T-helper 1 cell (primary cell): ENCODE results near the gene STMN3.
"Not testable (repeated sequence)": the region's sequence is repeated elsewhere in the genome, so short reads cannot be mapped to it uniquely, and the experiment has no call there.

Experiments
- DNase-seq, 5 donors: peaks; one replicate each; pipeline ENCODE4 v3.0.0-alpha.2; 2012 to 2020

STMN3 gene

DNA sequence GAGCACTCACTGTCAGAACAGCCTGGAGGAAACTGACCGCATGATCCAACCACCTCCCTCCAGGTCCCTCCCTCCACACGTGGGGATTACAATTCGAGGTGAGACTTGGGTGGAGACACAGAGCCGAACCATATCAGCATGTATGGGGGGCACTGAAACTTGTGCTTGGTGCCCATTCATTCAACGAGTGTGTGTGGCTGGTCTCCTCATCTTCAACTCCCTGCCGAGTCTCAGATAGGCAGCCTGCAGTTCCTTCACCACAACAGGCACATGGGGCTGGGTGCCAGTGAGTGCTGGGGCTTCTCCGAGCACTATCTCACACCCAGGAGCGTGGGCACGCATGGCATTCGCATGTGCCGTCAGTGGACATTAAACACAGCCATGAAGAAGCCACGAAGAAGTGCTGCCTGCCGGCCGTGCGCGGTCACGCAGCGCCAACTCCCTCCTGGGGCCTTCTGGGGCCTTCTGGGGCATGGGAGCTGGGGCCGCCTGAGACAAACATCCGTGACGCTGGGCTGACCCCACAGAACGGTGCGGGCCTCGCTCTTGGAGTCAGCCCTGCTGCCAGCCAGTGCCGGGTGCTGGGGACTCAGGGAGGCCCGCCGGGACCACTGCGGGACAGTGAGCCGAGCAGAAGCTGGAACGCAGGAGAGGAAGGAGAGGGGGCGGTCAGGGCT is 4.2 kb upstream of the STMN3 start:
- no peak for DNase-seq

DNA sequence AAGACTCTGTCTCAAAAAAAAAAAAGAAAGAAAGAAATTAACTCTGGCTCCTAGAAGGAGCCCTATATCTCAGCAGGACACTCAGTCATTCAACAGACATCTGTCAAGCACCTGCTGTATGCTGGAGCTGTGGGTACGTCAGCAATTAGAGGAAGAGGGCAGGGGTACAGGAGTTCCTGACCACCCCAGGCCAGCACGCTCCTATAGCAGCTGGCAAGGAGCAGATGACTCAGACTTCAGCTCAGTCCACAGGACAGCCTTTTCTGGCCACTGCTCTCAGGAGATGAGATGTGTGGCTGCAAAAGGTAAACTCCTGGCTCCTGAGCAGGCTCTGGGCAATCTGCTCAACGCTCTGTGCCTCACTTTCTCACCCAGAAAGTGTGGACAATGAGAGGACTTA is 3.2 kb upstream of the STMN3 start:
- no peak for DNase-seq

DNA sequence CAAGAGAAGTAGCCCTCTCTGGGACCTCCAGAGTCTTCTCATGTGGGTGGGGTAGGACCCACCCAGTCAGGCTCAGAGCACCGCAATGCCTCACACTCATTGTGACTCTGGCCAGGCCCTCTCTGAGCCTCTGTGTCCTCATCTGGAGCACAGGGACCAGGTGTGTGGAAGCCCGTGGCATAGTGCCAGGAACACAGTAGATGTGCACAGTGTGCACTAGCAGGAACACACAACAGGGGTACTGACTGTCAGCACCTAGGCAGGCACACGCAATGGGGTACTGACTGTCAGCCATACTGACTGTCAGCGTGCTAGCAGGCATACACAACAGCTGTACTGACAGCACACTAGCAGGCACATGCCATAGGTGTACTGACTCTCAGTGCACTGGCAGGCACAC is 2.0 kb upstream of the STMN3 start:
- no peak for DNase-seq

DNA sequence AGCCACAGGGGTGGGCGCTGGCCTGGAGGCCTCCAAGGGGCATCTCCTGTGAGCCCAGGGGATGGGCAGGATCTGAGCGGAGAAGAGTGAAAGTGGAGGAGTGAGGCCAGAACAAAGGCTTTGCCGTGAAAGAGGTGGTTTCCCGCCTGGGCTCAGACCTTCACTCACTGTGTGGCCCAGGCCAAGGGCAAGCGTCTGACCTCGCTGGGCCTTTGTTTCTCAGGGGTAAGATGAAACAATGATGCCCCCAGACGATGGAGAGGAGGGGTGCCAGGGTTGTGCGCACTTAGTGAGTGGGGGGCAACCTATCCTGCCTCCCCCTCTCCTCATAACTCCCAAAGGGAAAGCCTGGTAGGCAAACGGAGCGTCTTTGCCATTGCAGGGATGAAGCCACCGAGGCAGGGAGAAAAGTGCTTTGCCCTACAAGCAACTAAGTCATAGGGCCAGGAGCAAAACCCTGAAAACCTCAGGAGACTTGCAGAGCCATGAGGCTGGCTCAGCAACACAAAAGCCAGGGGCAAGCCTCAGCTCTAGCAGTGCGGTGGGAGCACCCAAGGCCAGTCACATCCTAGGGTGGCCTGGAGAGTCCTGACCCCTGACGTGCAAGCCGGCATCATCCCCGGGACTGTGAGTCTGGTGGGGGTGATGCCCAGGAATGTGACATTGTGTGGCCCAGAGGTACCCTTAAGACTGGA is 897 bp upstream of the STMN3 start:
- DNase-seq, result no peak

DNA sequence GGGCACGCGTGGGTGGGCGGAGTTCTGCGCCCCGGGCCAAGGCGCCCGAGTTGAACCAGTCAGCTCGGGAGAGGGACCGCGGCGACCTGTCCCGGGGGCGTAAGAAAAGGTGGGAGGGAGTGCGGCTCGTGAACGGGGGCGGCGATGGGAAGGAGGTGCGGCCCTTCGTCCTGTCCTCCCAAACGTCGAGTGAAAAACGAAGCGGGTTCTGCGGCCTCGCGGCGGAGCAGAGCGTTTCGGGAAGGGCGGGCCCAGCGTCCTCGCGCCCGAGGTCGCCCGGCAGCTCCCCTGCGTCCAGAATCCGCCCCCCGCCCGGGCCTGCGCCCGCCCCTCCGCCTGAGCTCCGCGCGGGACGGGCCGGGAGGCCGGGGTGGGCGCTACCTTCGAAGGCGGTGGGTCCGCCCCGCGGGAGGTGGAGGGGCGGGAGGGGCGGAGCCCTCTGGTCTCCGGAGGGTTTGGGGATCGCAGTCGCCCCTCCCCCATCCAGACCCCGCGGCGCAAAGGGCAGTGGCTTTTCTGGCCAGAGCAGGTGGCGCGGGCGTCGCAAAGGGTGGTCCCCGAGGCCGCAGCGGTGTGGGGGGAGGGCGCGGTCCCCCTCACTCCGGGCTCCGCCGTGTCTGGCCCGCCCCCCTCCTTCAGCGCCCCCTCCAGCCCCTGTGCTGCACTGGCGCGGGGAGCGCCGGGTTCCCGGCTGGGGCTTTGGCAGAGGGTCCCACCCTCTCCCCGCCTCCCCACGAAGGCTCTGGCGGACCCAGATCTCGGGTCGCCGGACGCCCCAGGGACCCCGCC is 838 bp downstream of the STMN3 start:
- DNase-seq, result peak in 3 of 5 donors; percentile 25 to 52 (median 38)

DNA sequence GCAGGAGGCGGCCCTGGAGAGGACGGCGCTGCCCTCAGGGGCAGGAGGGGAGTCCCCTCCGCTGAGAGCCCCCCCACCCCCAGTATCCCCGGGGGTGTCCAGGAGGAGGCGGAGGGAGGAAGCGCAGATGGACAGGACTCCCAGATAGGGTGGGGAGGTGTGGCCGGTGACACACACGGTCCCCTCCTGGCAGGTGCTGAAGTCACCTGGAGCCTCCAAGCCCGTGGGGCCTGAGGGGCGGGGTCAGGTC is 1.4 kb downstream of the STMN3 start:
- DNase-seq, result no peak

DNA sequence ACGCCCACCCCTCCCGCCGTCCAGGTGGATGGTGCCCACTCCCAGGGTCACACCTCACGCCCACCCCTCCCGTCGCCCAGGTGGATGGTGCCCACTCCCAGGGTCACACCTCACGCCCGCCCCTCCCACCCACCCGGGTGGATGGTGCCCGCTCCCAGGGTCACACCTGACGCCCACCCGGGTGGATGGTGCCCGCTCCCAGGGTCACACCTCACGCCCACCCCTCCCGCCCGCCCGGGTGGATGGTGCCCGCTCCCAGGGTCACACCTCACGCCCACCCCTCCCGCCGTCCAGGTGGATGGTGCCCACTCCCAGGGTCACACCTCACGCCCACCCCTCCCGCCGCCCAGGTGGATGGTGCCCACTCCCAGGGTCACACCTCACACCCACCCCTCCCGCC is 2.7 kb downstream of the STMN3 start:
- not testable (repeated sequence) for DNase-seq

DNA sequence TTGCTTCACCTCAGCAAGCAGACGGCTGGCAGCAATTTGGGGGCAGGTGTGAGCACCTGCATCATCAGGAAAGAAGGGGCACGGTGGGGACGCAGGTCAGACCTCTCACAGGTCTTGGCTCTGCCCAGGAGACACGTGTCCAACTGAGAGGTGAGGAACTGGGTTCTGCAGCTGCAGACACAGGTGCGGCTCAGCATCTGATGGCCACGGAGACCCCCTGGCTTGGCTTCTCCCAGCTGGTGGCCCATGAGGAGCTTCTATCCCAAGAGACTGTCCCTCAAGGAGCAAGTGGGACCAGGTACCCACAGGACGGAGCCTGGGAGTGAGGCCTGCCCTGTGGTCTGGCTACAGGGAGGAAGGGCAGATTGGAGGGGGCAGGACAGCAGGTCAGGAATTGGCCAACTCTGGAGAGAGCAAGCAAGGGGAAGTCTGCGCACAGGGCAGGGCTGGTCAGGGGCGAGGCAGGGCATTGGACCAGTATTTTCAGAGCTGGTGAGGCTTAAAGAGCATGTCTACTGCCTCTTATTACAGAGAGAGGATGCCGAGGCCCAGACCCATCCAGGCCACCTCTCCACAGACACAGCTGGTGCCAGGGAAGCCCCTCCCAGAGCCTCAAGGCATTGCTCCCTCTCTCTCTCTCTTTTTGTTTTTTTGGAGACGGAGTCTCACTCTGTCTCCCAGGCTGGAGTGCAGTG is 4.2 kb downstream of the STMN3 start:
- DNase-seq, result no peak

DNA sequence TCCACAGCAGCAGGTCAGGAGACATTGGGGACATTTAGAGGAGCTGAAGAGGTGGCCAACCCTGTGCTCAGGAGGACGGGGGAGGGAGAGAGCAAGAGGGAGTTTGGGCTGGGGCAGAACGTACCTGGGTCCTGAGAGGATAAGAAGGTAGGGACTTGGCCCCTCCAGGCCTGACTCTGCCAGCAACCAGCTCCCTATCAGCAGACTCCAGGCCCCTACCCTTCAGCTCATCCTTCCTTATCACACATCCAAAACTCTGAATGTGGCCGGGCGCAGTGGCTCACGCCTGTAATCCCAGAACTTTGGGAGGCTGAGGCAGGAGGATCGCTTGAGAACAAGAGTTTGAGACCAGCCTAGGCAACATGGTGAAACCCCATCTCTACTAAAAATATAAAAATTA is 5.0 kb downstream of the STMN3 start:
- DNase-seq, result no peak

DNA sequence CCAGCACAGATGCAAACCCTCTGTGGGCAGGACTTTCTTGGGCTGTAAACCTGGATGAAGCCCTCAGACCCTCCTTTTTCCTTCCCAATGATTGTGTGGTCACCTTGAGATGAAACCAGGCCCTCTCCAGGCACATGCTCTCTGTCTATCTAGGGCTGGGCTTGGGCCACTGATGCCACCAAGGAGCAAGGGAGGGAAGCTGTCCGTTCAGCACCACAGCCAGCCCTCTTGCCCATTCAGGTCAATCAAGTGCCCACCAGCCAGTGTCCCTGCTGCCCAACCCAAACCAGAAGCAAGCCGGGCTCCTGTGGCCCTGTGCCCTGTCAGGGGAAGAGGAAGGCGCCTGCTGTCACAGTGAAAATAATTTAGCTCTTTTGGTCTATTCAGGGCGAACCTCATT is 8.0 kb downstream of the STMN3 start:
- no peak for DNase-seq

DNA sequence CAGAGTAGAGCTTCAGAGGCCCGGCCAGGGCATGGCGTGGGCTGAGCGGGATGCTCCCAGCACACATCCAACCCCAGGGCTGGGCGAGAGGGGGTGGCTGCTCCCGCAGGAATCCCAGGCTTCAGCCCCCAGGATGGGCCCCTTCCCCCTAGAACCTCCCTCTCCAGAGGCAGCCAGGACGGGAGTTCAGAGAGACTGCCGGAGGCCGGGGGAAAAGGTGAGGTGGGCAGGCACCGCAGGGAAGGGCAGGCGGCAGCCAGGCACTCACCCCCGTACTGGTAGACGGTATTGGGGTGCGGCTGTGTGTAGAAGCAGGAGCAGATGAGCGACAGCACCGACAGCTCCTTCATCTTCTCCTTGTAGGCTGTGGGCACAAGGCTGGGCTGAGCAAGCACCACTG is 9.3 kb downstream of the STMN3 start:
- no peak for DNase-seq

DNA sequence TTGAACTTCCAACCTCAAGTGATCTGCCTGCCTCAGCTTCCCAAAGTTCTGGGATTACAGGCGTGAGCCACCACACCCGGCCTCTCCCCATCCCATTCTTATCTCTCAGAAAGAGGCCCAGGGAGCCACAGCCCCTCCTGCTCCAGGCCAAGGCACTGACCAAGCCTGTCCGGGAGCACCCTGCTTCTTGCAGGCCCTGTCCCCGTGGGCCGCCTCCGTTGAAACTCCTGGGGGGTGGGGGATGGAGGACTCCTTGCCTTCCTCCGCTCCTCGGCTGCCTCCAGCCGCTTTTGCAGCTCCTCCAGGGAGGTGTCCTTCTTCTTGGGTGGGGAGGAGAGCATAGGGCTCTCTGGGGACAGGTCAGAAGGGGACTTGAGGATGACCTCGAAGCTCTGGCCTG is 9.7 kb downstream of the STMN3 start:
- DNase-seq, result no peak

DNA sequence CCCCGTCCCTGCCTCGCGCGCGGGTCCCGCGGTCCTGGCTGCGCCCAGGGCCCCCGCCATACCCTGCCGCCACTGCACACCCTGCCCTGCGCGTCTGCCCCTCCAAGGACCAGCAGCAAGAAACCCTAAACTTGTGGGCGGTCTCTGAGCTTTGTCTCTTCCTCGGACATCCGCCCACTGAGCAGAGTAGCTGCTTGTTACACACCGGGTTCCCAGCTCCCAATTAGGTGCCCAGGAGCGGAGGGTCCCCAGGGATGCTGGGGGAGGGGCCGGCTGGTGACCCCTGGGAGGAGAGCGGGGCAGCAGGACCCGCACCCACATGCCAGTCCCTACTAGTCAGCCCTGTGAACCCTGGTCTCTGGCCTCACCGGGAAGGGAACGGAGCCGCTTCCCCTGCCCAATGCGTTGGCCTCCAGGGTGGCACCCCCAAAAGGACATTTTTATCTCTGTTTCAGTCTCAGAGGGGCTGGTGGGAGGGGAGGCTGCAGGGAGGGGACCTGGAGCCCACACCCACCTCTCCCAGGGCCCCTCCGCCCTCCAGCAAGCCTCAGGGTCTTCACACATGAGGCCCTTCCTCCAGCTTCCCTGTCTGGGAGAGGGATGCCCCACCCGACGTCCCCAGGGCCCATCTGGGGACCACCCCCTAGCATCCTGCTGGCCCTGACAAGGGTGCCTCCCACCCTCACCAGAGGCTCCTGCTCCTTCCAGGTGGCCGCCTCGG is 10.5 kb downstream of the STMN3 start:
- DNase-seq, result no peak

DNA sequence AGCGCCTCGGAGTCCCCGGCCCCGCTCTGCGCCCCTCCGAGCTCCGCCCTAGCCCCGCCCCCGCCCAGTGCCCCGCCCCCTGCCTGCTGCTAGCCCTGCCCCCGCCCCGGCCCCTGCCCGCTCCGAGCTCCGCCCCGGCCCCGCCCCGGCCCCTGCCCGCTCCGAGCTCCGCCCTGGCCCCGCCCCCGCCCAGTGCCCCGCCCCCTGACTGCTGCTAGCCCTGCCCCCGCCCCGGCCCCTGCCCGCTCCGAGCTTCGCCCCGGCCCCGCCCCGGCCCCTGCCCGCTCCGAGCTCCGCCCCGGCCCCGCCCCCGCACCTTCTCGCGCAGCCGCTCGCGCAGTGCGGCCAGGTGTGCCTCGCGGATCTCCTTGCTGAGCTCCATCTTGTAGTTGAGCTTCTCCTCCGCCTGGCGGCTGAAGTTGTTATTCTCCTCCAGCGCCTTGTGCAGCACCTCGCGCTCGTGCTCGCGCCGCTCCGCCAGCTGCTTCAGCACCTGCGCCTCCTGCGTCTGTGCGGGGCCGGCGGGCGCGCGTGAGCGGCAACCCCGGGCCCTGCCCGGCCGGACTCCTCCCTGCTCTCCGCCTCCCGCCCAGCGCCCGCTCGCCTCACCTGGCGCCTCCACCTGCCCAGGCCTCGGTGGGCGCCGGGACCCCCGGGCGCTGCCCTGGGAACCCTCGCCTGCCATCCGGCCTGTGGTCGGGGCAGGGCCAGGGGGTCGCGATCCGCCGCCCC is 11.3 kb downstream of the STMN3 start:
- peak; percentile 93 to 98 (median 96) for DNase-seq

DNA sequence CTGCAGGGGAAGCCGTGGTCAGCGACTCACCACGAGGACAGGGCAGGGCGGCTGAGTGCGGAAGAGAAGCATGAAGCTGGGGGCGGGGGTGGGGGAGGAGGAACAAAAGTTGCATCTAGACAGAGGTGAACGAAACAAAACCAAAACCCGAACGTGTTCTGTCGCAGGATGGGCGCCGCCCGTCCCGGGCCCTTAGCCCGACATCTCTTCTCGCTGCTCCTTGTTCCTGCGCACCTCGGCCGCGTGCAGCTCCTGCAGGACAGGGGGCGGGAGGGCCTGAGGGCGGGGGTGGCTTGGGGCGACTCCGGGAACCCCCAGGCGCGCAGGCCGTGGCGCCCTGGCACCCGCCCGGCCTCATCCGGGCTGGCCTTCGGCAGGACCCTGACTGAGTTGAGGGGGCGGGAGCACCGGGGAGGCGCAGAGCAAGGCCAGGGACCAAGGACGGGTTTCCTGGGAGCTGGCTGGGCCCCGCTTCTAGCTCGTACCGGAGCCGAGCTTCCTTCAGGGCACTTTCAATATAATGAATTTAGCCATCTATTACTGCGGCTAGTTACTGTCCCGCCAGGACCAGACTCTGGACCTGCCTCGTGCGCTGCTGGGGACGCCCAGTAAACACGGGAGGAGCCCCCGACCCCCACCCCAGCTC is 12.0 kb downstream of the STMN3 start:
- DNase-seq, result peak in 4 of 5 donors; percentile 40 to 77 (median 46)

DNA sequence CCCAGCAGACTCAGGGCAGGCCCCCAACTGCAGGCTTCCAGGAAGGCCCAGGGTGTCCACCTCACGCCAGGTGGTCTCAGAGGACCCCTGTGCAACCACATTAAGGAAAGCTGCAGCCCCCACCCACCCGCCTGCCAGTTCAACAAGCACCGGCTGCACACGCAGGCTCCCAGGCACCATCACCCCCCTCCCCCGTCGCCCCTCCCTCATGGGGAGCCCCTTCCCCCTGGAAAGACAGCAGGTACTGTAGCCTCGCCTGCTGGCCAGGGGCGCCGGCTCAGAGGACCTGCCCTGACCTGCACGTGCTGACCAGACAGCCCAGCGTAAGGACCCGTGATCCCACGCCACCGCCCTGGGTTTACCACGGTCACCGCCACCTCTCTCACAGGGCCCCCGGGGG is 12.5 kb downstream of the STMN3 start:
- DNase-seq, result not testable (repeated sequence)

DNA sequence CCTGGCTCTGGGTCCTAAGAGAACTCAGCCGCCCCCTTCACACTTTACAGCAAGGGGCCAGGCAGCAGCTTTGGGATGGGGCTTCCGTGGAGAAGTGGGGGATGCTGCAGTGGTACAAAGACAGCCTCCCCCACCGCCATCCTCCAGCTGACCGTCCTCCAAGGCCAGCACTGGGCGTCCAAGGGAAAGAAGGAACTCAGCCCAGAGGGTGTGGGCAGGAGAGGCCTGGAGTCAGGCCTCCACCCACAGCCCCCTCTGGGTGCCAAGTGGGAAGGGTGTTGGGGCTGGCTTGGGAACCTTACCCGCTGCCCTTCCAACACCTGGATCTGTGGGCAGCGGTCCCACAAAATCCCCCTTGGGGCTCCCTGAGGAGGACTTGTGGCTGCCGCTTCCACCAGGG is 13.1 kb downstream of the STMN3 start:
- no peak for DNase-seq

DNA sequence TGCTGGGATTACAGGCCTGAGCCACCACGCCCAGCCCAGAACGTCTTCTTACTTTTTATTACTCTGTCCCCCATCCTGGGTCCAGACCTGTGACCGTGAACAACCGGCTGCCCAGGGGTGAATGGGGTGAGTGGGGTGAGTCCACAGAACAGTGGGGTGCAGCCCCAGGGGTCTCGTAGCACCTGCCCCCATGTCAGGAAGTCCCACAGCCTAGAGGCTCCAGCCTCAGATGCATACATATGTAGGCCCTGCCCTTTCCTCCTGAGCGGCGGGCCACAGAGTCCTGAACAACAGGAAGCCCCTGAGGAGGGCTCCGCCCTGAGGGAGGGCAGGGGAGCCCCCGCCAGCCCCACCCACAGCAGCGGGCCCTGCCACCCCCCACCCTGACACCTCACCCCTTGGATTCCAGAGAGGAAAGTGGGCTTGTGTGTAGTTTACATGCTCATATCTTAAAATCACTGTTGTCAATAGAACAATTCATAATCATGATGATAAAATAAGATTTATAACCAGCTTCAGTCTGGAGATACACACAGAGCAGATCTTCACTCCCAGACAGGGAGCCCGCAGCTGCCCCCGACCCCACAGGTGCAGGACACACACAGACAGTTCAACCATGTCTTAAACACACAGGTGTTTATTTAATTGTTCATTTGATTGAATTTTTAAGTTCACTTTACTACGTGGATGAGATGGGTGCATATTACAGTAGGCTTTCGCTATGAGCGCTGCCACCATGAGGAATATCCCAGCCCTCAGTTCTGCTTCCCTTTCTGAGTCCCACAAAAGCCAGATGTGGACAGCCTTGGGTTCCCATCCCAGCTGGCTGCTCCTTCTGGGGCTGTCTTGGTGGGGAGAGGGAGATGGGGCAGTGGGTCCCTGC is 13.9 kb downstream of the STMN3 start:
- DNase-seq, result peak; percentile 44 to 86 (median 65)

DNA sequence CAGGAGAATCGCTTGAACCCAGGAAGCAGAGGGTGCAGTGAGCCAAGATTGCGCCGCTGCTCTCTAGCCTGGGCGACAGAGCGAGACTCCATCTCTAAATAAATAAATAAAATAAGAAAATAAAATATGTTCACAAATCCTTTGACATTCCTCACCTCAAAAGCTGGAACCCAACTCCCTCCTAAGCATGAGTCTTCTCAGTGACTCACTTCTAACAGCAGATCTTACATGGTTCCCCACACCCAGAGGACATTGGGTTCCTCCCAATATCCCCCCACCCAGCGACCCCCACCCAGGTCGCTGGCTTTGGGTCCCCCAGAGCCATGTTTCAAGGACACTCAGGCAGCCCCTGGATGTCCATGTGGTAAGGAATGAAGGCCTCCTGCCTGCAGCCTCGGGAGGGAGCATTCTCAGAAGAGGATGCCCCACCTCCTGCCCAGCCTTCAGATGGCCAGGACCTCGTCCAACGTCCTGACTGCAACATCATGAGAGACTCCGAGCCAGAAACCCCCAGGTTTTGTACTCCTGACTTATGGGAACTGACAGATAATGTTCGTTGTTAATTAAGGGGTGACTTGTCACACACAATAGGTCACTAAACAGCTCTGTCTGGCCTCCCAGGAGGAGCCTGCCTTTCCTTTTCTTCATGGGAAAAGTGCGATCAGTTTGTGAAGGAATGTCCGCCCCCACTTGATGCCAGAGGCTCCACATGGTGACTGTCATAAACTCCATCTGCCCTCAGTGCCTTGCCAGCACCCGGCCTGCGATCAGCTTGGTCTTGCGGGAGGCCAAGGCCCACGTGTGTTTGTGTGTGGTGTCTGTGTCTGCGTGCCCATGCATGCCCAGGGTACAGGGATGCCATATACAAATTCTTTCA is 16.2 kb downstream of the STMN3 start:
- no peak for DNase-seq
